ENCODE measurements around the gene ANKS6. TPM values are rescaled to one million over a fixed set of nuclear protein-coding genes. Genes with fewer than 3 reads are reported as not detected.
"Not testable (repeated sequence)": the region's sequence is repeated elsewhere in the genome, so short reads cannot be mapped to it uniquely, and the experiment has no call there.

Gene ANKS6
- total RNA-seq, 1 experiment from 2014 or later = 28.6 TPM

- no peak for DNase-seq (ENCODE audit: low read depth)
These were observed 93.4 kb downstream of the ANKS6 start for GRCh38 chr9:98702835-98703380.

GRCh38 chr9:98702340-98702739 is 94.0 kb downstream of the ANKS6 start:
- no peak for DNase-seq (ENCODE audit: low read depth)

- DNase-seq (ENCODE audit: low read depth) = no peak
These were observed 94.8 kb downstream of the ANKS6 start for GRCh38 chr9:98701576-98701975.

GRCh38 chr9:98700801-98701200 is 95.6 kb downstream of the ANKS6 start:
- DNase-seq (ENCODE audit: low read depth) = no peak

- DNase-seq (ENCODE audit: low read depth) = no peak
These were observed 97.5 kb downstream of the ANKS6 start for GRCh38 chr9:98698856-98699255.

- no peak for DNase-seq (ENCODE audit: low read depth)
These were observed 101.4 kb downstream of the ANKS6 start for GRCh38 chr9:98694943-98695342.

GRCh38 chr9:98692392-98692791 is 104.0 kb downstream of the ANKS6 start:
- no peak for DNase-seq (ENCODE audit: low read depth)

GRCh38 chr9:98691890-98692289 is 104.5 kb downstream of the ANKS6 start:
- DNase-seq (ENCODE audit: low read depth) = no peak

- DNase-seq (ENCODE audit: low read depth) = no peak
These were observed 105.7 kb downstream of the ANKS6 start for GRCh38 chr9:98690686-98691085.

- no peak for DNase-seq (ENCODE audit: low read depth)
These were observed 107.5 kb downstream of the ANKS6 start for GRCh38 chr9:98688710-98689495.

- no peak for DNase-seq (ENCODE audit: low read depth)
These were observed 108.4 kb downstream of the ANKS6 start for GRCh38 chr9:98687911-98688310.

GRCh38 chr9:98686961-98687855 is 109.1 kb downstream of the ANKS6 start:
- DNase-seq (ENCODE audit: low read depth) = no peak

- not testable (repeated sequence) for DNase-seq (ENCODE audit: low read depth)
These were observed 111.5 kb downstream of the ANKS6 start for GRCh38 chr9:98684816-98685215.

Other genes starting within 250 kb of the ANKS6 start
- gene GABBR2, start 87.6 kb downstream of the ANKS6 start, total RNA-seq (2014; rRNA removed; shearing (Covaris generic)) = 0.74 and 1.5 TPM in 2 replicates
- 5.3 TPM in 2 replicates for gene GALNT12, start 11.1 kb upstream of the ANKS6 start, total RNA-seq (2014; rRNA removed; shearing (Covaris generic))
- gene COL15A1, start 147.4 kb upstream of the ANKS6 start, total RNA-seq (2014; rRNA removed; shearing (Covaris generic)) = 0.74 and 0.86 TPM in 2 replicates